ENCODE measurements around the gene RAB40C. TPM values are rescaled to one million over a fixed set of nuclear protein-coding genes. Genes with fewer than 3 reads are reported as not detected.

The RAB40C gene
- total RNA-seq, 1 donor from 2014 or later = 6.0 TPM

GRCh38 chr16:624526-625070, 34.7 kb downstream of the RAB40C start:
- Histone ChIP-seq H3K27ac (no peak overlapping the region), H3F3A (ENCODE audit: low read depth) (peaks cover 20% of the 10 kb centered on the region), H3K9ac (no peak overlapping the region), H3K79me2 (ENCODE audit: low read depth) (no peaks in the 10 kb centered on the region), H4K20me1 (ENCODE audit: low read depth) (peaks cover 23% of the 10 kb centered on the region), H3K4me3 (no peak overlapping the region), H2AFZ (replicated peaks) (no peak overlapping the region), H3K4me1 (peaks cover 13% of the 10 kb centered on the region), H3K36me3 (no peaks in the 10 kb centered on the region), H3K4me2 (no peak overlapping the region), H3K27me3 (no peaks in the 10 kb centered on the region), H3K9me3 (ENCODE audit: low read depth) (no peaks in the 10 kb centered on the region)
- peaks cover 5% of the 10 kb centered on the region for H3K27me3 Mint-ChIP-seq (ENCODE audit: insufficient read depth, low read depth)
- TF ChIP-seq EZH2 (IDR thresholded peaks at IDR 0.05) (no peak), EZH2phosphoT487 (IDR thresholded peaks at IDR 0.05) (no peak)
- H3K9me3 Mint-ChIP-seq = no peaks in the 10 kb centered on the region
- no peak for DNase-seq (ENCODE audit: low spot score)
- H3K4me3 Mint-ChIP-seq = no peak overlapping the region
- H3K4me1 Mint-ChIP-seq = peaks cover 33% of the 10 kb centered on the region
- H3K27ac Mint-ChIP-seq = peak overlapping the region; percentile 53
- peaks cover 5% of the 10 kb centered on the region for H3K36me3 Mint-ChIP-seq

DNA sequence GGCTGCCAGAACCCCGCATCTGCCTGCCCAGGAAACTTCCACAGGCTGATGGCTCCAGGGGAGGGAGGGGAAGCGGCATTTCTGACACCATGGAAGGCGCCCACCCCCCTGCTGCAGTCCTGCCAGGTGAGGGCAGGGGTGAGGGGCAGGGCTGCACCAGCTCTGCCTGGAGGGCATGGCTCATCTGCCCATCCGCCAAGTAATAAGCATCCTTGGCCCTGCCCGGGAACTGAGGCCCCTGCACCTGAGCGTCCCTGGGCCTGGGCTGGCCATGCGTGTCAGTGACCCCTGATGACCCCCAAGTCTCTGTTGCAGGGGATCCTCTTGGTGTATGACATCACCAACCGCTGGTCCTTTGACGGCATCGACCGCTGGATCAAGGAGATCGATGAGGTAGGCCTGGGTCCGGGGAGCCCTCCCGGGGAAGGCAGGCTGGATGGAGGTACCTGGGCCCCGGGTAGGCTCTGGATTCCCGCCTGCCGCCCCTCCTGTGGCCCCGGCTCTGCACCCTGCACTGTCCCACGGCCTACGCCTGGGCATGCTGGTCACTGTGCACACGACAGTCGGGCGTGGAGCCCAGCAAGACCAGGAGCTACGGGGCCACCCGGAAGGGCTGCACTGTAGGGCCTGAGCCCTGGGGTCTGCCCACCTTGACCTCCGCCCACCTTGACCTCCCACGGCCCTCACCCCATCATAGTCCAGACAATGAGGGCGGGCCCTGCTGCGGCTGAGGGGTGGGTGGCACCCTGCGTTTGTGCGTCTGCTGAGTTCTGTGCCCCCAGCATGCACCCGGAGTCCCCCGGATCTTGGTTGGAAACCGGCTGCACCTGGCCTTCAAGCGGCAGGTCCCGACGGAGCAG, 35.5 kb downstream of the RAB40C start:
- Histone ChIP-seq H3K27ac (no peak overlapping the region), H3K9ac (no peak overlapping the region), H3K4me2 (no peak overlapping the region), H3K36me3 (no peaks in the 10 kb centered on the region), H3K4me3 (no peak overlapping the region), H4K20me1 (ENCODE audit: low read depth) (peaks cover 31% of the 10 kb centered on the region), H3K79me2 (ENCODE audit: low read depth) (no peaks in the 10 kb centered on the region), H3K27me3 (no peaks in the 10 kb centered on the region), H2AFZ (replicated peaks) (no peak overlapping the region), H3F3A (ENCODE audit: low read depth) (peaks cover 27% of the 10 kb centered on the region), H3K4me1 (peaks cover 19% of the 10 kb centered on the region), H3K9me3 (ENCODE audit: low read depth) (no peaks in the 10 kb centered on the region)
- TF ChIP-seq, protein P1, sequence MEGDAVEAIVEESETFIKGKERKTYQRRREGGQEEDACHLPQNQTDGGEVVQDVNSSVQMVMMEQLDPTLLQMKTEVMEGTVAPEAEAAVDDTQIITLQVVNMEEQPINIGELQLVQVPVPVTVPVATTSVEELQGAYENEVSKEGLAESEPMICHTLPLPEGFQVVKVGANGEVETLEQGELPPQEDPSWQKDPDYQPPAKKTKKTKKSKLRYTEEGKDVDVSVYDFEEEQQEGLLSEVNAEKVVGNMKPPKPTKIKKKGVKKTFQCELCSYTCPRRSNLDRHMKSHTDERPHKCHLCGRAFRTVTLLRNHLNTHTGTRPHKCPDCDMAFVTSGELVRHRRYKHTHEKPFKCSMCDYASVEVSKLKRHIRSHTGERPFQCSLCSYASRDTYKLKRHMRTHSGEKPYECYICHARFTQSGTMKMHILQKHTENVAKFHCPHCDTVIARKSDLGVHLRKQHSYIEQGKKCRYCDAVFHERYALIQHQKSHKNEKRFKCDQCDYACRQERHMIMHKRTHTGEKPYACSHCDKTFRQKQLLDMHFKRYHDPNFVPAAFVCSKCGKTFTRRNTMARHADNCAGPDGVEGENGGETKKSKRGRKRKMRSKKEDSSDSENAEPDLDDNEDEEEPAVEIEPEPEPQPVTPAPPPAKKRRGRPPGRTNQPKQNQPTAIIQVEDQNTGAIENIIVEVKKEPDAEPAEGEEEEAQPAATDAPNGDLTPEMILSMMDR (IDR thresholded peaks at IDR 0.05) = no peak
- TF ChIP-seq EZH2 (IDR thresholded peaks at IDR 0.05) (no peak), EZH2phosphoT487 (IDR thresholded peaks at IDR 0.05) (no peak)
- H3K27ac Mint-ChIP-seq = no peak overlapping the region
- peaks cover 5% of the 10 kb centered on the region for H3K27me3 Mint-ChIP-seq (ENCODE audit: insufficient read depth, low read depth)
- H3K9me3 Mint-ChIP-seq = no peaks in the 10 kb centered on the region
- no peak overlapping the region for H3K4me3 Mint-ChIP-seq
- peaks cover 5% of the 10 kb centered on the region for H3K36me3 Mint-ChIP-seq
- DNase-seq (ENCODE audit: low spot score) = no peak
- H3K4me1 Mint-ChIP-seq = peaks cover 35% of the 10 kb centered on the region

DNA sequence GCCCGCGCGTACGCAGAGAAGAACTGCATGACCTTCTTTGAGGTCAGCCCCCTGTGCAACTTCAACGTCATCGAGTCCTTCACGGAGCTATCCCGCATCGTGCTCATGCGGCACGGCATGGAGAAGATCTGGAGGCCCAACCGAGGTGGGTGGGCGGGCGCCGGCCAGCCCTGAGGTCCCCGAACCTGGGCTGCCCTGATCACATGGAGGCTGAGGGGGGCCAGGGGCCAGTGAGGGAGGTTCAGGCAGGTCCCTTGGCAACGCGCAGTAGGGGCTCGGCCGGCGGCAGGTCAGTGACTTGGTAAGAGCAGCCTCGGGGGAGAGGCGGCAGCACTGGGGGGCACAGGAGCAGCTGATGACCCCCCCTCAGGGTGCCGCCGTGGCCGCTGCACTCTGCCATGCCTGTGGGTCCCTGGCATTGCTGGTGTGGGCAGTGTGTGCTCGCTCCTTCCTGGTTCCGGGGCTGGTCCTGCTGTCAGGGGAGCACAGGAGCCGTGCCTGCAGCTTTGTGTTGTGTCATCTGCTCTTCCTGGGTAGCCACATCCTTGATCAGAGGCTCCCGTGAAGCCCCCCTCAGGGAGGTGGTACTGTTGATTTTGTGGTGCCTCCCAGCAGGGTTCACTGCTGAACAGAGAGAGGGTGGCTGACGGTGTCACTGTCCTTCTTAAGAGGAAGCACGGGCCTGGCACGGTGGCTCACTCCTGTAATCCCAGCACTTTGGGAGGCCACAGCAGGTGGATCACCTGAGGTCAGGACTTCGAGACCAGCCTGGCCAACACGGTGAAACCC, 36.3 kb downstream of the RAB40C start:
- Mint-ChIP-seq H3K4me3 (no peak overlapping the region), H3K27ac (no peak overlapping the region), H3K27me3 (ENCODE audit: insufficient read depth, low read depth) (peaks cover 5% of the 10 kb centered on the region), H3K9me3 (no peaks in the 10 kb centered on the region), H3K36me3 (peaks cover 5% of the 10 kb centered on the region), H3K4me1 (peaks cover 35% of the 10 kb centered on the region)
- TF ChIP-seq EZH2phosphoT487 (IDR thresholded peaks at IDR 0.05) (no peak), EZH2 (IDR thresholded peaks at IDR 0.05) (no peak)
- TF ChIP-seq, protein P1 (IDR thresholded peaks at IDR 0.05) = no peak
- Histone ChIP-seq H3K9ac (no peak overlapping the region), H3K4me2 (no peak overlapping the region), H4K20me1 (ENCODE audit: low read depth) (peaks cover 28% of the 10 kb centered on the region), H3K79me2 (ENCODE audit: low read depth) (no peaks in the 10 kb centered on the region), H3K4me1 (peaks cover 21% of the 10 kb centered on the region), H3K27ac (no peak overlapping the region), H3F3A (ENCODE audit: low read depth) (peaks cover 30% of the 10 kb centered on the region), H3K36me3 (no peaks in the 10 kb centered on the region), H2AFZ (replicated peaks) (no peak overlapping the region), H3K4me3 (no peak overlapping the region), H3K9me3 (ENCODE audit: low read depth) (no peaks in the 10 kb centered on the region), H3K27me3 (no peaks in the 10 kb centered on the region)
- DNase-seq (ENCODE audit: low spot score) = no peak

All from neural progenitor cell (in vitro differentiated cells).